HEK293T (cell line): ENCODE measurements around the gene MBD4.

Experiments
- ARNT ChIP-seq: fragments of 450-650 bp; IDR thresholded peaks from 2 replicates; pipeline ENCODE4 v1.6.1; 2017; ENCODE audit warnings: mild to moderate bottlenecking
- BHLHE40 ChIP-seq: fragments of 450-650 bp; IDR thresholded peaks from 2 replicates; pipeline ENCODE4 v1.6.1; 2016; ENCODE audit warnings: mild to moderate bottlenecking, moderate library complexity, borderline replicate concordance
- ELF4 ChIP-seq: fragments of 450-650 bp; IDR thresholded peaks from 2 replicates; pipeline ENCODE4 v1.6.1; 2017; ENCODE audit warnings: antibody characterized with exemption
- FOXA1 ChIP-seq: fragments of 450-650 bp; IDR thresholded peaks from 2 replicates; pipeline ENCODE4 v1.6.1; 2016; ENCODE audit warnings: mild to moderate bottlenecking
- FOXK2 ChIP-seq: fragments of 450-650 bp; IDR thresholded peaks from 2 replicates; pipeline ENCODE4 v1.6.1; 2016; ENCODE audit warnings: mild to moderate bottlenecking
- FOXM1 ChIP-seq: fragments of 450-650 bp; IDR thresholded peaks from 2 replicates; pipeline ENCODE4 v1.6.1; 2017; ENCODE audit warnings: mild to moderate bottlenecking, borderline replicate concordance
- HDGF ChIP-seq: fragments of 450-650 bp; IDR thresholded peaks from 2 replicates; pipeline ENCODE4 v1.6.1; 2017; ENCODE audit warnings: antibody characterized with exemption, borderline replicate concordance
- L3MBTL2 ChIP-seq: fragments of 450-650 bp; conservative IDR thresholded peaks from 2 replicates; pipeline ENCODE4 v1.6.1; 2016; ENCODE audit warnings: mild to moderate bottlenecking
- NFRKB ChIP-seq: fragments of 450-650 bp; IDR thresholded peaks from 2 replicates; pipeline ENCODE4 v1.6.1; 2016; ENCODE audit warnings: mild to moderate bottlenecking, moderate library complexity
- SP1 ChIP-seq: fragments of 450-650 bp; IDR thresholded peaks from 2 replicates; pipeline ENCODE4 v1.6.1; 2017
- SUZ12 ChIP-seq: fragments of 450-650 bp; IDR thresholded peaks from 2 replicates; pipeline ENCODE4 v1.6.1; 2016; ENCODE audit warnings: mild to moderate bottlenecking
- TARDBP ChIP-seq: fragments of 450-650 bp; IDR thresholded peaks from 2 replicates; pipeline ENCODE4 v1.6.1; 2016
- ZNF384 ChIP-seq: fragments of 450-650 bp; IDR thresholded peaks from 2 replicates; pipeline ENCODE4 v1.6.1; 2016

DNA sequence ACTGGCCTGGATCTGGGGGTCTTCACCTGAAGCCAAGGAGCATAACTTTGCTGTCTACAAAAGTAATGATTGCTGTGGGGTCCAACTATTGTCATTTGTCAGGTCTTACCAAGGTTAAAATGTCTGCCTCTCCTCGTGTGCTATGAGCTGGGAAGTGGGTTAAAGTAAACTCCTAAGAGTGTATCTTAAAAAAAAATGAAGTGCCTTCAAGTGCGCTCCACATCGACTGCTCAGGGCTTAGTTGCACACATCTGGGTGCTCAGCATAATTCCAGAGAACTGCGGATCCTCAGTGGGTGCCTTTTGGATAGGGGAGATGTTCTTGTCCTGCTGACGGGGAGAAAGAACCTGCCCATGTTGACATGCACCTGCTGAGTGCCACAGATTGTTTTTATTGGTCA lies 52.3 kb downstream of the MBD4 start:
- TF ChIP-seq SP1 (no peak), BHLHE40 (no peak), FOXM1 (no peak), FOXK2 (no peak), SUZ12 (no peak), ZNF384 (no peak), ARNT (no peak), NFRKB (no peak), L3MBTL2 (no peak), HDGF (no peak), TARDBP (no peak), ELF4 (no peak), FOXA1 (no peak)
